H1 (cell line): ENCODE results near the gene TMEM147. TPM values are rescaled to one million over a fixed set of nuclear protein-coding genes. Genes with fewer than 3 reads are reported as not detected.

ENCODE experiments used
- CTCF ChIA-PET: fragments of 300-600 bp; sonication (Branson Sonifier 250); formaldehyde crosslinking; loops from one replicate; lab custom pipeline; 2021; ENCODE audit not compliant: partially characterized antibody; lab: Charles Lee
- POLR2A ChIA-PET: fragments of 300-600 bp; sonication (Branson Sonifier 250); formaldehyde crosslinking; loops from one replicate; lab custom pipeline; 2021; ENCODE audit warnings: inconsistent platforms; ENCODE audit not compliant: partially characterized antibody; lab: Charles Lee
- DNase-seq, 2 experiments: peaks; one replicate each; pipeline versions ENCODE4 v3.0.0 to v3.0.0-alpha.2; 2010 to 2022; ENCODE audit warnings: low spot score in 2 of 2, low read depth in 1 of 2, mixed read lengths in 1 of 2
- FAIRE-seq: peaks from 2 replicates; lab custom pipeline; 2011; peaks lifted over from hg19 to GRCh38; lab: Jason Lieb, UNC
- H2AFZ ChIP-seq: 2 replicates; pipeline ENCODE4 v1.8.1; 2012; ENCODE audit warnings: low read length, inconsistent platforms
- H2AK5ac ChIP-seq: 2 replicates; pipeline ENCODE4 v1.6.1; 2013; ENCODE audit warnings: low read depth, low read length
- H2BK120ac ChIP-seq: replicated peaks from 2 replicates; pipeline ENCODE3; 2013; ENCODE audit warnings: low read depth, low read length, inconsistent platforms
- H2BK12ac ChIP-seq: 2 replicates; pipeline ENCODE4 v1.6.1; 2013; ENCODE audit warnings: low read depth, low read length
- H2BK15ac ChIP-seq: 2 replicates; pipeline ENCODE4 v1.6.1; 2013; ENCODE audit warnings: low read length
- H2BK20ac ChIP-seq: 2 replicates; pipeline ENCODE4 v1.6.1; 2013; ENCODE audit warnings: low read length
- H2BK5ac ChIP-seq: 2 replicates; pipeline ENCODE4 v1.6.1; 2013; ENCODE audit warnings: low read depth, low read length
- H3K14ac ChIP-seq: 2 replicates; pipeline ENCODE4 v1.6.1; 2013; ENCODE audit warnings: inconsistent platforms; ENCODE audit not compliant: insufficient read length
- H3K18ac ChIP-seq: 2 replicates; pipeline ENCODE4 v1.6.1; 2013; ENCODE audit warnings: low read length; ENCODE audit errors: extremely low read depth
- H3K23ac ChIP-seq: 2 replicates; pipeline ENCODE4 v1.6.1; 2013; ENCODE audit warnings: inconsistent platforms; ENCODE audit not compliant: insufficient read length
- H3K23me2 ChIP-seq: 2 replicates; pipeline ENCODE4 v1.6.1; 2013; ENCODE audit warnings: low read depth, low read length
- H3K27ac ChIP-seq: 2 replicates; pipeline ENCODE4 v1.6.1; 2011; ENCODE audit warnings: low read depth, low read length, inconsistent platforms
- H3K27me3 ChIP-seq, 4 experiments: replicated peaks in 1 of 4; 1 replicate in 1 of 4; 2 replicates in 3 of 4; pipeline versions ENCODE4 v1.6.1 to v1.8.1; 2011 to 2013; ENCODE audit warnings: low read length in 3 of 4, mild to moderate bottlenecking in 3 of 4, inconsistent platforms in 2 of 4, mixed read lengths in 2 of 4, moderate library complexity in 1 of 4; ENCODE audit not compliant: control insufficient read depth in 3 of 4, insufficient read depth in 3 of 4; ENCODE audit errors: extremely low read depth in 1 of 4
- H3K36me3 ChIP-seq, 4 experiments: 2 replicates each; pipeline versions ENCODE4 v1.6.1 to v1.8.1; 2011 to 2013; ENCODE audit warnings: mild to moderate bottlenecking in 4 of 4, low read length in 3 of 4, moderate library complexity in 2 of 4, control low read depth in 1 of 4, inconsistent platforms in 1 of 4; ENCODE audit not compliant: insufficient read depth in 4 of 4, control insufficient read depth in 2 of 4
- H3K4ac ChIP-seq: replicated peaks from 2 replicates; pipeline ENCODE3; 2013; ENCODE audit warnings: low read length, low read depth, mixed read lengths, inconsistent platforms; ENCODE audit not compliant: insufficient read length
- H3K4me1 ChIP-seq, 4 experiments: replicated peaks in 1 of 4; 1 replicate in 1 of 4; 2 replicates in 3 of 4; pipeline versions ENCODE4 v1.6.1 to v1.8.1; 2011 to 2013; ENCODE audit warnings: low read length in 3 of 4, inconsistent platforms in 2 of 4, mixed read lengths in 1 of 4; ENCODE audit not compliant: insufficient read depth in 4 of 4, control insufficient read depth in 3 of 4
- H3K4me2 ChIP-seq, 2 experiments: 2 replicates each; pipeline versions ENCODE4 v1.6.1 to v1.8.1; 2011 to 2013; ENCODE audit warnings: low read depth in 2 of 2, low read length in 2 of 2, control low read depth in 1 of 2, inconsistent platforms in 1 of 2, mild to moderate bottlenecking in 1 of 2; ENCODE audit not compliant: insufficient read depth in 1 of 2
- H3K4me3 ChIP-seq, 4 experiments: fragments of 200-600, 300-600 bp in 1 of 4; sonication (generic), shearing (Covaris generic), sonication (Bioruptor Twin) in 1 of 4; 2 replicates each; pipeline versions ENCODE4 v1.5.1 to v1.8.1; 2011 to 2016; ENCODE audit warnings: low read length in 4 of 4, low read depth in 3 of 4, control low read depth in 2 of 4, inconsistent platforms in 2 of 4, mild to moderate bottlenecking in 2 of 4, mixed read lengths in 1 of 4, moderate library complexity in 1 of 4; ENCODE audit not compliant: insufficient read depth in 2 of 4; ENCODE audit errors: extremely low read depth in 1 of 4
- H3K56ac ChIP-seq: replicated peaks from 2 replicates; pipeline ENCODE3; 2013; ENCODE audit warnings: low read depth, mild to moderate bottlenecking, mixed read lengths, low read length, inconsistent platforms; ENCODE audit not compliant: insufficient read length
- H3K79me1 ChIP-seq: 2 replicates; pipeline ENCODE4 v1.6.1; 2013; ENCODE audit warnings: low read depth, low read length, control low read depth
- H3K79me2 ChIP-seq, 2 experiments: 2 replicates each; pipeline versions ENCODE4 v1.6.1 to v1.8.1; 2012 to 2013; ENCODE audit warnings: low read length in 2 of 2, mild to moderate bottlenecking in 2 of 2, inconsistent platforms in 1 of 2; ENCODE audit not compliant: insufficient read depth in 2 of 2, control insufficient read depth in 1 of 2
- H3K9ac ChIP-seq, 4 experiments: replicated peaks in 1 of 4; 1 replicate in 1 of 4; 2 replicates in 3 of 4; pipeline versions ENCODE4 v1.6.1 to v1.8.1; 2011 to 2013; ENCODE audit warnings: low read depth in 3 of 4, low read length in 3 of 4, control low read depth in 2 of 4, mild to moderate bottlenecking in 2 of 4, moderate library complexity in 2 of 4, inconsistent platforms in 1 of 4; ENCODE audit errors: extremely low read depth in 1 of 4
- H3K9me3 ChIP-seq, 2 experiments: 2 replicates each; pipeline versions ENCODE4 v1.6.1 to v1.8.1; 2012 to 2013; ENCODE audit warnings: mild to moderate bottlenecking in 2 of 2, moderate library complexity in 2 of 2, control low read depth in 1 of 2, inconsistent platforms in 1 of 2, low read depth in 1 of 2, low read length in 1 of 2, mixed read lengths in 1 of 2; ENCODE audit not compliant: insufficient read depth in 2 of 2
- H4K20me1 ChIP-seq, 2 experiments: replicated peaks in 1 of 2; 2 replicates each; pipeline versions ENCODE3 to v1.8.1; 2011 to 2013; ENCODE audit warnings: inconsistent platforms in 2 of 2, low read length in 2 of 2, mild to moderate bottlenecking in 1 of 2; ENCODE audit not compliant: insufficient read depth in 2 of 2, control insufficient read depth in 1 of 2
- H4K5ac ChIP-seq: 2 replicates; pipeline ENCODE4 v1.6.1; 2013; ENCODE audit warnings: low read length, low read depth, mixed read lengths, inconsistent platforms; ENCODE audit not compliant: insufficient read length
- H4K8ac ChIP-seq: 2 replicates; pipeline ENCODE4 v1.8.0; 2013; ENCODE audit warnings: mild to moderate bottlenecking, moderate library complexity, low read length, inconsistent platforms; ENCODE audit not compliant: insufficient read depth; ENCODE audit errors: extremely low read depth
- H4K91ac ChIP-seq: replicated peaks from 2 replicates; pipeline ENCODE3; 2013; ENCODE audit warnings: low read length, mixed read lengths, inconsistent platforms; ENCODE audit not compliant: insufficient read length
- GABPA ChIP-seq: IDR thresholded peaks from 2 replicates; pipeline ENCODE4 v1.6.1; 2011; ENCODE audit warnings: mild to moderate bottlenecking, low read length, moderate library complexity, borderline replicate concordance; ENCODE audit not compliant: insufficient read depth
- SIN3A ChIP-seq, 2 experiments: IDR thresholded peaks in 1 of 2; conservative IDR thresholded peaks in 1 of 2; 2 replicates each; pipeline ENCODE4 v1.6.1; 2011 to 2012; ENCODE audit warnings: low read length in 2 of 2, improper control_type of control experiment in 1 of 2, low read depth in 1 of 2, mild to moderate bottlenecking in 1 of 2
- WGBS, 2 experiments: shearing (Covaris generic) in 1 of 2; methylation state at CpG; one replicate each; pipeline versions ENCODE4 v1.1.6 to v1.1.7; 2013 to 2015; ENCODE audit warnings: low lambda C conversion rate in 2 of 2, mixed read lengths in 2 of 2, inconsistent platforms in 1 of 2, low coverage in 1 of 2, missing lambda C conversion rate in 1 of 2; ENCODE audit not compliant: insufficient replicate concordance in 2 of 2, insufficient coverage in 1 of 2, insufficient read length in 1 of 2; ENCODE audit errors: extremely low coverage in 1 of 2, missing lambda C conversion rate in 1 of 2; 5-methylcytosine and 5-hydroxymethylcytosine counted together
- polyA plus RNA-seq, 7 experiments: library from polyadenylated mRNA; depleted of rRNA in 3 of 7; stranded (reverse) in 5 of 7; unstranded in 2 of 7; fragments of >200 nt in 5 of 7; fragments of 200-250 nt in 2 of 7; gene quantifications; 1 replicate in 5 of 7; 2 replicates in 1 of 7; 4 replicates in 1 of 7; pipeline versions ENCODE4 v1.2.1 to v1.2.3, GENCODE V29; 2011 to 2013; ENCODE audit warnings: missing spikeins in 2 of 7, mixed read lengths in 2 of 7
- total RNA-seq: library from RNA; stranded (reverse); fragmentation: NEBNext Ultra II Directional; extraction: Animal tissue kit (Norgen Biotek cat#: 25700); gene quantifications from 2 replicates; pipeline ENCODE4 v1.2.1, GENCODE V29; 2021
- TF ChIP-seq, protein P1 (sequence below): IDR thresholded peaks from 2 replicates; pipeline ENCODE4 v1.6.1; 2012; ENCODE audit warnings: inconsistent platforms

TMEM147 gene
- total and polyA plus RNA-seq, 2 of the 8 experiments (the other 6 are each of a cell fraction or from before 2014, with no cell fraction given), result 159 to 418 TPM

DNA sequence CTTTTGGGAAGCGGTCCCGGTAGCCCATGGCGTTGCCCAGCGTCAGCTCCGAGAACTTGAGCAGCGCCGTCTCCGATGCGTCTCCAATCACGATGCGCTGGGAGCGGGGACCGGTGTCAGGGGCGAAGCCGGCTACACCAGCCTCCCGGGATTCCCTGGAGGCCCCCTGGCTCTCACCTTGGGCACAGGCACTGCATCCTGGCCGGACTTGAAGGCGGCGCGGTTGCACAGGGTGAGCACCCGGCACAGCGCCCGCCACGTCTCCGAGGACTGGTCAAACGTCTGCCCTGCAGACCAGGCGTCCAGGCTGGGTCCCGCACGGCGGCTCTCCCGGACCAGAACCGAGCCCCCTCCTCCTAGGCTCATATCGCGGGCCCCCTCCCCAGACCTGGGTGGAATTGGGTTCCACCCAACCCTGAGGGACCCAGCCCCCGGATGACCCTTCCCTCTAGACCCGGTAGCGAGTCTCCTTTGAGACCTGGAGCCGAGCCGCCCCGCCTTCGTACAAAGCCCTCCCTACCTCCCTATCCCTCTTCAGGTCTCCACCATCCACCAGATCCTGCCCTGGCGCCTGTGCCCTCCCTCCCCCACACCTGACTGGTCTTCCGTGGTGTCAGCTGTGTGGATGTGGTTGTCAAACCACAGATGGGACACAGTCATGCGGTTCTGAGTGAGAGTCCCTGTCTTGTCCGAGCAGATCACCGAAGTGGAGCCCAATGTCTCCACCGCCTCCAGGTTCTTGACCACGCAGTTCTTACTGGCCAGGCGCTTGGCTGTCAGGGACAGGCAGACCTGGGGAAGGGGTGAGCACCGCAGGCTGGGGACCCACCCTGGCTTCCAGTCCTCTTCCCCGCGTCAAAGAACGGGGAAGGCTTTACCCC lies 13.2 kb downstream of the TMEM147 start:
- CTCF ChIA-PET, result interaction anchor here (1.0 to 7.7 kb wide), 14 partner anchors 10 to 278 kb away, joined by 3 to 90 read pairs (median 4); partner anchors contain the start of genes HAUS5 and PMIS2
- no peak overlapping the region for H3K56ac ChIP-seq
- H3K4ac ChIP-seq, result no peak overlapping the region
- no peaks in the 10 kb centered on the region for H3K36me3 ChIP-seq
- no peak overlapping the region for H2BK120ac ChIP-seq
- peak overlapping the region; percentile 50 to 65 (median 62) for H3K4me3 ChIP-seq
- no peak overlapping the region for H3K27ac ChIP-seq
- H3K4me1 ChIP-seq, result peaks cover 0 to 6% (median 4%) of the 10 kb centered on the region in 4 experiments; a peak in 3 of 7 replicates
- H4K8ac ChIP-seq, result peak overlapping the region; percentile 78
- 41% methylated on average over 52 of the region's 53 CpGs; no CpG with 5 or more reads in 1 of the 2 experiments for WGBS, 2 experiments
- H3K23ac ChIP-seq, result no peak overlapping the region
- peaks cover 7 to 8% of the 10 kb centered on the region in 2 experiments for H4K20me1 ChIP-seq
- peak overlapping the region; percentile 42 to 92 for H3K4me2 ChIP-seq
- TF ChIP-seq SIN3A (conservative IDR thresholded peaks at IDR 0.05 in 1 of 2, IDR thresholded peaks at IDR 0.05 in 1 of 2; ENCODE audit: low read depth in 1 of 2, low read length in 2 of 2) (0 out of 4 replicates have a peak, but pooled peaks of 1 of the 2 experiments have one; percentile 15), GABPA (no peak)
- TF ChIP-seq, protein P1, sequence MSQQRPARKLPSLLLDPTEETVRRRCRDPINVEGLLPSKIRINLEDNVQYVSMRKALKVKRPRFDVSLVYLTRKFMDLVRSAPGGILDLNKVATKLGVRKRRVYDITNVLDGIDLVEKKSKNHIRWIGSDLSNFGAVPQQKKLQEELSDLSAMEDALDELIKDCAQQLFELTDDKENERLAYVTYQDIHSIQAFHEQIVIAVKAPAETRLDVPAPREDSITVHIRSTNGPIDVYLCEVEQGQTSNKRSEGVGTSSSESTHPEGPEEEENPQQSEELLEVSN, result peak; percentile 52; the same call in 1 of the 2 replicates
- no peak overlapping the region for H4K91ac ChIP-seq
- H3K14ac ChIP-seq, result no peak overlapping the region
- H2BK5ac ChIP-seq, result no peak overlapping the region
- no peaks in the 10 kb centered on the region; a peak in 1 of 4 replicates for H3K9me3 ChIP-seq
- H2AK5ac ChIP-seq, result 0 out of 2 replicates have a peak overlapping the region, but pooled peaks have one; percentile 69
- H3K18ac ChIP-seq, result no peak overlapping the region
- H2BK12ac ChIP-seq, result no peak overlapping the region
- no peak overlapping the region for H2AFZ ChIP-seq
- H3K23me2 ChIP-seq, result peaks cover 4% of the 10 kb centered on the region; the same call in 1 of the 2 replicates
- no peak overlapping the region for H4K5ac ChIP-seq
- POLR2A ChIA-PET, result interaction anchor here (1.0 to 3.2 kb wide), 10 partner anchors 15 to 160 kb away, joined by 3 to 9 read pairs (median 5); partner anchors contain the start of genes COX6B1, ETV2 and HAUS5
- peaks cover 0 to 16% (median 12%) of the 10 kb centered on the region in 4 experiments; a peak in 5 of 7 replicates for H3K27me3 ChIP-seq
- DNase-seq (no peak), FAIRE-seq (no peak)
- H2BK15ac ChIP-seq, result no peak overlapping the region
- H2BK20ac ChIP-seq, result no peak overlapping the region
- H3K9ac ChIP-seq, result no peak overlapping the region
- no peaks in the 10 kb centered on the region for H3K79me1 ChIP-seq
- no peaks in the 10 kb centered on the region for H3K79me2 ChIP-seq
